Activated T-helper 2 cell treated with anti-CD3 and anti-CD28 coated beads, Interferon-gamma antibody, Interleukin-2, Interleukin-4, amounts not matched to agents 10 μg/mL and 5 μg/mL and 100 μg/mL, durations not matched to agents 14 hours and 24 hours and 36 hours (primary cell): Measurements from ENCODE around the gene SEL1L2. TPM values are rescaled to one million over a fixed set of nuclear protein-coding genes. Genes with fewer than 3 reads are reported as not detected.

Experiments
- DNase-seq: peaks from one replicate; pipeline ENCODE4 v3.0.0; 2021; ENCODE audit warnings: low spot score
- H3K27ac Mint-ChIP-seq: one replicate; pipeline ENCODE4 v1.8.0; 2021; ENCODE audit warnings: mixed read lengths
- H3K27me3 Mint-ChIP-seq: one replicate; pipeline ENCODE4 v1.8.0; 2021; ENCODE audit warnings: low read depth, mixed read lengths
- H3K36me3 Mint-ChIP-seq: one replicate; pipeline ENCODE4 v1.8.0; 2021; ENCODE audit warnings: low read depth, mixed read lengths
- H3K4me1 Mint-ChIP-seq: one replicate; pipeline ENCODE4 v1.8.0; 2021; ENCODE audit warnings: low read depth, mixed read lengths
- H3K4me3 Mint-ChIP-seq: one replicate; pipeline ENCODE4 v1.8.0; 2021; ENCODE audit warnings: low read depth, mild to moderate bottlenecking, moderate library complexity, mixed read lengths
- H3K9me3 Mint-ChIP-seq: one replicate; pipeline ENCODE4 v1.8.0; 2021; ENCODE audit warnings: mixed read lengths
- intact Hi-C: fragments of 100-400 bp; cut with micrococcal nuclease; formaldehyde crosslinking; loops from one replicate; pipeline ENCODE4 v1.15.1; 2023
- total RNA-seq: library from RNA; stranded (reverse); gene quantifications from 2 replicates; pipeline ENCODE4 v1.2.3, GENCODE V29; 2022

The SEL1L2 gene
- total RNA-seq, 1 donor from 2014 or later, result not detected

DNA sequence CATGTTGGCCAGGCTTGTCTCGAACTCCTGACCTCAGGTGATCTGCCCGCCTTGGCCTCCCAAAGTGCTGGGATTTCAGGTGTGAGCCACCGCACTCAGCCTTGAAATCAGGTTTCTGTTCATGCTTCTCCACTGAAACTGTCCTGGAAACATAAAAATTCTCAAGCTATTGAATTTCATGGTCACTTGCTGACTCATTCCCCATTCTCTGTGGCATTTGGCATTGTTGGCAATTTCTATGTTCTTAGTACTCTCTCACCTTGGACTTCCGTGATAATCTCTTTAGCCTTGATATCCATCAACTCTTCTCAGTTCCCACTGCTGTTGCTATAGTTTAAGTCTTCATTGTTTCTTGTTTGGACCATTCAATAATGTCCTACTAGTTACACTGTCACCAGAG is 6.2 kb downstream of the SEL1L2 start:
- no peaks in the 10 kb centered on the region for H3K36me3 Mint-ChIP-seq
- peaks cover 3% of the 10 kb centered on the region for H3K9me3 Mint-ChIP-seq
- no peak for DNase-seq
- intact Hi-C loops, result no loop called here
- H3K27ac Mint-ChIP-seq, result no peak overlapping the region
- H3K4me3 Mint-ChIP-seq, result no peak overlapping the region
- H3K27me3 Mint-ChIP-seq, result no peaks in the 10 kb centered on the region
- no peaks in the 10 kb centered on the region for H3K4me1 Mint-ChIP-seq

DNA sequence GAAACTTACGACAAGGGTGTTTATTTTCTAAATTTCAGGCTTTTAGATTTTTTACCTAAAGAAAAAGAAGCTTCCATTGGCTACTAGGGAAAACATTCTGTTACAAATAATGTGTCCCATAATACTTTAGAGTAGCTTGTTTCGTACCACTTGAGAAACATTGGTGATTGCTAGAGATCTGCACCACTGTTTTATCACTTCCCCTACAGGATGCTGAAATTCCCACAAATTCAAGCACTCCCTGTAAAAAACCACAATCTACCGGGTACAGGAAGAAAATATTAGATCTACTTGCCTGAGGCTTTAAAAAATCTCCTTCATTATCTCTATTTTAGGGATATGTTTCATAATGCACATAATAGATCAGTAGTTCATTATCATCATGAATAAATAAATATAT is 29.9 kb downstream of the SEL1L2 start:
- peaks cover 4% of the 10 kb centered on the region for H3K9me3 Mint-ChIP-seq
- H3K4me3 Mint-ChIP-seq, result no peak overlapping the region
- DNase-seq, result no peak
- H3K36me3 Mint-ChIP-seq, result no peaks in the 10 kb centered on the region
- no peak overlapping the region for H3K27ac Mint-ChIP-seq
- intact Hi-C loops, result no loop called here
- no peaks in the 10 kb centered on the region for H3K27me3 Mint-ChIP-seq
- H3K4me1 Mint-ChIP-seq, result no peaks in the 10 kb centered on the region

DNA sequence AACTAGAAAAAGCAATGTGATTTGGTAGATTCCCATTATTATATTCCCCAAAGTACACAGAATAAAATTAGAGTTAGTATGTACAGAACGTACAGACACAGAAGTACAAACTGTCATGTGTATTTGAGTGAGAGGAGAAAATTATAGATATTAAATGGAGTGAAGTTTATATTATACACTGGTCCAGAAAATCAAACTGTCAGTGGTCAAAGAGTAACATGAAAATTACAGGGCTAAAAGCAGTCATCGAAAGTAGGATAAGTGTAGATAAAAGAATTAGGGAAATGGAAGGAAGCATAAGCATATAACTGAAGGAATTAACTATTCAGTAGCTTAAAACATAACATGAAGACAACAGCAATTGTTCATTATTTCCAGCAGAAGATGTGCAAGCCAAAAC is 30.3 kb downstream of the SEL1L2 start:
- no peak overlapping the region for H3K4me3 Mint-ChIP-seq
- no peaks in the 10 kb centered on the region for H3K36me3 Mint-ChIP-seq
- peaks cover 4% of the 10 kb centered on the region for H3K9me3 Mint-ChIP-seq
- H3K4me1 Mint-ChIP-seq, result no peaks in the 10 kb centered on the region
- no peak for DNase-seq
- no peak overlapping the region for H3K27ac Mint-ChIP-seq
- intact Hi-C loops, result no loop called here
- no peaks in the 10 kb centered on the region for H3K27me3 Mint-ChIP-seq

DNA sequence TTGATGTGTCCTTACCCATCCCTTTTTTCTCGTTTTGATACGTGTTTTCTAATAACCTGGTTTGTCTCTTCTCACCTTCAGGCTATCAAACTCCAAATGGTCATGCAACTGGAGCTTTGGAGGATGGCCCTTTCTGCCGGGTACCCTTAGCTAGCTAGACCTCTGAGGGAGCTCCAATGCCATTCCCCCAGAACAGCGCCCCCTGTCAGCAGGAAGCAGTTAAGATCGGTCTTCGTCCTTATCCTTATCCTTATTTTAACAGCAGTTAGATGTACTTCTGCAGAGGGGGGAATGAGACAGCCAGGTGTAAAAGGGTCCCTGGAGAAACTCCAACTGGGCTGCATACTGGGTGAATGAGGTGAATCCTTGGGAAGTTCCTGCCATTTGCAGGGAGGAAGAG is 37.2 kb downstream of the SEL1L2 start:
- Mint-ChIP-seq H3K27ac (no peak overlapping the region), H3K4me3 (no peak overlapping the region), H3K9me3 (no peaks in the 10 kb centered on the region), H3K4me1 (no peaks in the 10 kb centered on the region), H3K27me3 (no peaks in the 10 kb centered on the region), H3K36me3 (no peaks in the 10 kb centered on the region)
- DNase-seq, result no peak
- intact Hi-C loops, result no loop called here

DNA sequence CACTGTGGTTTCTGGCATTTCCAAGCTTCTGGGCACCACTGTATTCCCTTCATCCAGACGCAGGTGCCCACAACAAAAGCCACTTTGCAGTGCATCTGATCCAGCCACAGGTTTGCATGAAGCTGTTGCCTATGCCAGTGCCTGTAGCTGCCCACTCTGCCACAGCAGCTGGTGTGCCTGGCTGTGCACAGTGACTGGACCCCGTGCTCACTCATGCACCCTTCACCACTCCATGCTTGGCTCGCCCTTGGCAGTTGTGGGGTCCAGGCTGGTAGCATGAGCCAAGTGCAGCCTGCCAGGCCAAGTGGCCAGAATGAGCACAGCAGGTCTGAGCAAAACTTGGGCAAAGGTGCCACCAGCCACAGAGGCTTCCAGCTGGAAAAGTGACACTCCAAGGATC is 42.7 kb downstream of the SEL1L2 start:
- H3K9me3 Mint-ChIP-seq, result no peaks in the 10 kb centered on the region
- H3K4me1 Mint-ChIP-seq, result no peaks in the 10 kb centered on the region
- no peaks in the 10 kb centered on the region for H3K27me3 Mint-ChIP-seq
- no peaks in the 10 kb centered on the region for H3K36me3 Mint-ChIP-seq
- no peak for DNase-seq
- H3K27ac Mint-ChIP-seq, result no peak overlapping the region
- H3K4me3 Mint-ChIP-seq, result no peak overlapping the region
- intact Hi-C loops, result no loop called here

DNA sequence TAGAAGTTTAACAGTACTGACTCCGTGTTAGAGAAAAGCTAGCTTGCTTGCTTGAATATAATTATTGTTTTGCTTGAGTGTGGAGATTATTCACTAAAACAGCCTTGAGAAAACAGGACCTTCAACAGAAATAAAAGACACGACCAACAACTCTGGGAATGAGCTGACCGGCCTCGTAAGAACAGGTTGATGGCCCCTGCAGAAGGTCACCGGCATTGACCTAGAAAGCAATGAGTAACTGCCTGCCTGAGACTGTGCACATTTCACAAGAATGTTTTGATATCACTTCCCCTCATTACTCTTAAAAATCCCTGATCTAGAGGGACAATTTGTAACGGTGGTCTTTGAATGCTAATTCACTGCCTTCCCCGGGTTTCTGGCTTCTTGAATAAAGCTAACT is 49.4 kb downstream of the SEL1L2 start:
- no peaks in the 10 kb centered on the region for H3K36me3 Mint-ChIP-seq
- H3K4me1 Mint-ChIP-seq, result no peaks in the 10 kb centered on the region
- H3K9me3 Mint-ChIP-seq, result no peaks in the 10 kb centered on the region
- no peak overlapping the region for H3K4me3 Mint-ChIP-seq
- DNase-seq, result no peak
- intact Hi-C loops, result no loop called here
- no peak overlapping the region for H3K27ac Mint-ChIP-seq
- no peaks in the 10 kb centered on the region for H3K27me3 Mint-ChIP-seq

DNA sequence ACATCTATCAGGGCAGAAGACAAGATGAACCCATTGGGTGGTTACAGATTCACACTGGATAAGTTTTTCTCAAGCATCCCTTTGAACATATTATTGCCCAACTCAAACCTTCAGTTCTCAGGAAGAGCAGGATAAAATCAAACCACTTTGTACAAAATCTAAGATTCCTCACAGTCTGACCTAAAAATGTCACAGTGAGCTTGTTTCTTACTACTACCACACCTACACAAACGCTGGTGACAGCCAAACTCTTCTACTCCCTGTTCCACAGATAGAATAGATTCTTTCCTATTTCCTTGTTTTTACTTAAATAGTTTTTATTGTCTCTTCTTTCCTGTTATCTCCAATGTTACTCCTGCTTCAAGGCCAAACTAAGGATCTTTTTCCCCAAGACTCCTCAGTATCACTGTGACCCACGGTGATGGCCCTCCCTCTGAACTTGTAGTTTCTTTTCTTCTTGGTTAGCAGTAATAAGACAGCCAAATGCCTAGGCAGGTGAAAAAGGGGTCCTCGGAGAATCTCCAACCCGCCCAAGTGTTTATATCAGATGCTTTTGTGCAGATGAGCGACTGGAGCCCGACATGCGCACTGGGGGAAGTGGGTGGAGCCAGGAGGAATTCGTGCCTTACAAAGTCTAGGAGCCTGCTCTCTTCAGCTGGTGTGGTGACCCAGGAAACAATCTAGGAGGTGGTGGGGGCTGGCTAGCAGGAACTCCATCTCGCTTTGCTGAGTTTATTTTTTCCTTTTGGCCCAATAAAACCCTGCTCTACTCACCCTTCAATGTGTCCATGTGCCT is 53.4 kb downstream of the SEL1L2 start:
- intact Hi-C loops, result no loop called here
- H3K4me3 Mint-ChIP-seq, result no peak overlapping the region
- no peak for DNase-seq
- H3K36me3 Mint-ChIP-seq, result no peaks in the 10 kb centered on the region
- no peaks in the 10 kb centered on the region for H3K9me3 Mint-ChIP-seq
- H3K27ac Mint-ChIP-seq, result no peak overlapping the region
- H3K27me3 Mint-ChIP-seq, result no peaks in the 10 kb centered on the region
- H3K4me1 Mint-ChIP-seq, result no peaks in the 10 kb centered on the region

DNA sequence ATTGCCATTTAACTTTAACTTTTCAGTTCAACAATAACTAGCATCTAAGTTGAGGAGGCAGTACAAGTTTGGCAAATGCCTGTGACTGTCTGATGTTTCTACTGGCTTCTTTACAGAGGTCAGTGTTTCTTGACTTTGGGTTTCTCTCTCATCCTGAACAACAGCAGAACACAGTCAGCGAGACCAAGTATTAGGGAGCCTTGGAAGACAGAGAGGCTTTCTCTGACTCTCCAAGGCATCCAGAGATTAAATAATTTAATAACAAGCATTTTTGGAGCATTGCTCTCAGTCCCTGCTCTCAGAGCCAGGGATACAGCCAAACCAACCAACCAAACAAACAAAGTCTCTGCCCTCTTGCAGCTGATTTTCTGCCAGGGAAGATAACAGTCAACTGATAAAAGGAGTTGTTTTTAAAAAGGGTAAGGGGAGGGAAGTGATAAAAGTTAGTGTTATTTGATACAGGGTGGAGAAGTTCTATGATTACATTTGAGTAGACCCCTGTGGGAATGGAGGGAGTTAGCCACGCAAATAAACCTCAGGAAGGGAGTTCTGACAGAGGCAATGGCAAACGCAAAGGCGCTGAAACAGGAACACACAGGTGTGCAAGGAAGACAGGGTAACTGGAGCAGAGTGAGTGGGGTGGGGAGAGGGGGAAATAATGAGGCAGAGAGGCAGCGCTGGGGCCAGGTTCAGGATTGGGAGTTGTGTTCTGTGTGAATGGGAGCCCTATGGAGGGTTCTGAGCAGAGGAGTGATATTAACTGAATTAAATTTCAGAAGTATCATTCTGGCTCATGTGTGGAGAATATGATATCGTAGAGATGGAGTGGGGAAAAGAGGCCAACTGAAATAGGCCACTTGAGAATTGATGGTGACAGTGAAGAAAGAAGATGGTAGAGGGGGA is 55.2 kb downstream of the SEL1L2 start:
- Mint-ChIP-seq H3K4me3 (no peak overlapping the region), H3K9me3 (no peaks in the 10 kb centered on the region), H3K36me3 (no peaks in the 10 kb centered on the region), H3K27me3 (no peaks in the 10 kb centered on the region), H3K4me1 (no peaks in the 10 kb centered on the region), H3K27ac (no peak overlapping the region)
- intact Hi-C loops, result no loop called here
- DNase-seq, result no peak

DNA sequence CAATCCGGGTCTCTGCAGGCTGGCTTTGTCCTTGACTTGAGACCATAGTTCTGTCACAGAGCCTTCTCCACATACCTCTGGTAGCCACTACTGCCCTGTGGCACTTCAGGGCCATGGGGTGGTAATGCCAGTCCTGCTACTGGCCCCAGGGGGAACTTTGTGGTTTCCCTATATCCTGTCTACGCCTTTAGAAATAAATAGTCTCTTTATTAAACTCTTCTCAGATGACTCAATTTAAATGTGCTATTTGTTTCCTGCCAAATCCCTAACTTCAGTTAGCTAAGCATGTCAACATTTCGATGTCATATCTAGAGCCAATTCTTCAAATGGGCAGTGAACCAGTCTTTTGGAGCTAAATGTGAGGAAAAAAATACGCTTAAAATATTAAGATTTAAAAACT is 60.1 kb downstream of the SEL1L2 start:
- H3K36me3 Mint-ChIP-seq, result no peaks in the 10 kb centered on the region
- no peak overlapping the region for H3K27ac Mint-ChIP-seq
- no peaks in the 10 kb centered on the region for H3K27me3 Mint-ChIP-seq
- no peaks in the 10 kb centered on the region for H3K4me1 Mint-ChIP-seq
- H3K9me3 Mint-ChIP-seq, result no peaks in the 10 kb centered on the region
- H3K4me3 Mint-ChIP-seq, result no peak overlapping the region
- DNase-seq, result no peak
- intact Hi-C loops, result no loop called here

DNA sequence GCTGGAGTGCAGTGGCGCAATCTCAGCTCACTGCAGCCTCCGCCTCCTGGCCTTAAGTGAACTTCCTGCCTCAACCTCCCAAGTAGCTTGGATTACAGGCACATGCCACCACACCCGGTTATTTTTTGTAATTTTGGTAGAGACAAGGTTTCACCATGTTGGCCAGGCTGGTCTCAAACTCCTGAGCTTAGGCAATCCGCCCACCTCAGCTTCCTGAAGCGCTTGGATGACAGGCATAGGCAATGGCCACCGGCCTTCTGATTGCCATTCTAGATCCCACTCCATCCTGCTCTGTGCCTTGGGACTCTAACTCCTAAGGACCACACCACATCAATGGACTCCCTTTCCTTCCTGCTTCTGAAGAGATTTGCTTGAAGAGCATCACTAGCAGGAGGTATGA is 60.6 kb downstream of the SEL1L2 start:
- Mint-ChIP-seq H3K4me1 (no peaks in the 10 kb centered on the region), H3K27me3 (no peaks in the 10 kb centered on the region), H3K4me3 (no peak overlapping the region), H3K9me3 (no peaks in the 10 kb centered on the region), H3K36me3 (no peaks in the 10 kb centered on the region), H3K27ac (no peak overlapping the region)
- no peak for DNase-seq
- intact Hi-C loops, result no loop called here

DNA sequence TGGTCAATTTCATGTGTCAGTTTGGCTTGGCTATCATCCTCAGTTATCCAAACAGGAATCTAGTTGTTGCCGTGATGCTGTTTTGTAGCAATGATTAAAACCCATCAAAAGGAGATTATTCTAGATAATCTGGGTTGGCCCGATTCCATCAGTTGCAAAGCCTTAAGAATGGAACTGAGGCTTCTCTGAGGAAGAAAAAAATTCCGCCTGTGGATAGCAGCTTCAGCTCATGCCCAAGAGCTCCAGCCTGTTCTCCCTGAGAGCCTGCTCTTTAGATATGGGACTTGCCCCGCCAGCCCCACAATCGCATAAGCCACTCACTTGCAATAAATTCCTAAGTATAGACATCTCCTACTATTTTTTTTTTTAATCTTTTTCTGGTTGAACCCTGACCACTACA is 61.5 kb downstream of the SEL1L2 start:
- H3K4me1 Mint-ChIP-seq, result no peaks in the 10 kb centered on the region
- no peak overlapping the region for H3K27ac Mint-ChIP-seq
- H3K36me3 Mint-ChIP-seq, result no peaks in the 10 kb centered on the region
- H3K9me3 Mint-ChIP-seq, result no peaks in the 10 kb centered on the region
- no peak for DNase-seq
- H3K27me3 Mint-ChIP-seq, result no peaks in the 10 kb centered on the region
- H3K4me3 Mint-ChIP-seq, result no peak overlapping the region
- intact Hi-C loops, result no loop called here

DNA sequence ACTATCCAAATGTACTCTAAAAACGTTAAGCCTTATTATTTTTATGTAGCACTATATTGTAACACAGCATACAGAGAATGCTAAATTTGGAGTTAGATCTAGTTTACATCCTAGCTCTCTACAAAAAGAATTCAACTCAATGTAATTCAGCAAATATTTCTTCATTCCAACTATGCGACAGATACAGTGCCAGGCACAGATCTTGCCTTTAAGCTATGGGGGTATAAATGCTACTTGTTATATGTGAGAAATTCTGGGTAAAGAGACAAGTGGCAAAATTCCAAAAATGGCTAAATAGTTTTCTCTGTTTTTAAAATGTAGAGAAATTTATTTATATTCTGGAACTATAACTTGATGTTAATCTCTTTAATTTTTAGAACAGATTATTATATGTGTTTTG is 63.2 kb downstream of the SEL1L2 start:
- DNase-seq, result no peak
- Mint-ChIP-seq H3K4me3 (no peak overlapping the region), H3K4me1 (no peaks in the 10 kb centered on the region), H3K9me3 (no peaks in the 10 kb centered on the region), H3K27ac (no peak overlapping the region), H3K36me3 (no peaks in the 10 kb centered on the region), H3K27me3 (no peaks in the 10 kb centered on the region)
- intact Hi-C loops, result no loop called here

DNA sequence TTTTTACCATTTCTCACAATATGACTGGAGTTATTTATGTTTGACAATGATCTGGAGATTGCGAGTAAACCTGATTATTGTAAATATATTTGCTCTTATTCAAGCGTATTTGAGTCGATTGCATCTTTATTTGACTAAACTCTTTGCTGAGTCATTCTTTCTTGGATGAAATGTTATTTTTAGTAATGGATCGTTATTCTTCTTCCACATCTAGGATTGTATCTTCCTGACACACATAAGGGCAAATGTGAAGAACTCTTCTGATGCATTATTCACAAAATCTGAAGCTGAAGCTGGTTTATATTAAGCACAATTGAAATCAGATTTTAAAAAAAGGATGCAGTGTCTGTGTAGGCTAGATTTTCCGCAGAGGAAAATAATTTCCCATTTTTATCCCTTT is 68.2 kb downstream of the SEL1L2 start:
- H3K4me1 Mint-ChIP-seq, result no peaks in the 10 kb centered on the region
- no peaks in the 10 kb centered on the region for H3K36me3 Mint-ChIP-seq
- intact Hi-C loops, result no loop called here
- no peaks in the 10 kb centered on the region for H3K9me3 Mint-ChIP-seq
- no peak overlapping the region for H3K27ac Mint-ChIP-seq
- H3K4me3 Mint-ChIP-seq, result no peak overlapping the region
- no peak for DNase-seq
- no peaks in the 10 kb centered on the region for H3K27me3 Mint-ChIP-seq
